ENCODE measurements around the gene SAMMSON.

Gene SAMMSON

GRCh38 chr3:69972672-69973071 is 26.9 kb upstream of the SAMMSON start (continued):
- TF ChIP-seq ZNF175 (tag by site-specific recombination; IDR thresholded peaks at IDR 0.05) (no peak), ZNF426 (tag by site-specific recombination; IDR thresholded peaks at IDR 0.05) (no peak), ZNF776 (tag by site-specific recombination; IDR thresholded peaks at IDR 0.05; ENCODE audit: borderline replicate concordance) (no peak), ZNF571 (tag by site-specific recombination; IDR thresholded peaks at IDR 0.05) (no peak), ZNF521 (tag by site-specific recombination; IDR thresholded peaks at IDR 0.05) (no peak), KLF1 (tag by site-specific recombination; IDR thresholded peaks at IDR 0.05) (no peak), ZNF514 (tag by site-specific recombination; IDR thresholded peaks at IDR 0.05) (no peak), ZNF488 (tag by site-specific recombination; IDR thresholded peaks at IDR 0.05) (no peak), ZNF623 (tag by site-specific recombination; IDR thresholded peaks at IDR 0.05) (no peak)
- TF ChIP-seq, protein P1, sequence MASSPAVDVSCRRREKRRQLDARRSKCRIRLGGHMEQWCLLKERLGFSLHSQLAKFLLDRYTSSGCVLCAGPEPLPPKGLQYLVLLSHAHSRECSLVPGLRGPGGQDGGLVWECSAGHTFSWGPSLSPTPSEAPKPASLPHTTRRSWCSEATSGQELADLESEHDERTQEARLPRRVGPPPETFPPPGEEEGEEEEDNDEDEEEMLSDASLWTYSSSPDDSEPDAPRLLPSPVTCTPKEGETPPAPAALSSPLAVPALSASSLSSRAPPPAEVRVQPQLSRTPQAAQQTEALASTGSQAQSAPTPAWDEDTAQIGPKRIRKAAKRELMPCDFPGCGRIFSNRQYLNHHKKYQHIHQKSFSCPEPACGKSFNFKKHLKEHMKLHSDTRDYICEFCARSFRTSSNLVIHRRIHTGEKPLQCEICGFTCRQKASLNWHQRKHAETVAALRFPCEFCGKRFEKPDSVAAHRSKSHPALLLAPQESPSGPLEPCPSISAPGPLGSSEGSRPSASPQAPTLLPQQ (tag by site-specific recombination; IDR thresholded peaks at IDR 0.05) = no peak

DNA sequence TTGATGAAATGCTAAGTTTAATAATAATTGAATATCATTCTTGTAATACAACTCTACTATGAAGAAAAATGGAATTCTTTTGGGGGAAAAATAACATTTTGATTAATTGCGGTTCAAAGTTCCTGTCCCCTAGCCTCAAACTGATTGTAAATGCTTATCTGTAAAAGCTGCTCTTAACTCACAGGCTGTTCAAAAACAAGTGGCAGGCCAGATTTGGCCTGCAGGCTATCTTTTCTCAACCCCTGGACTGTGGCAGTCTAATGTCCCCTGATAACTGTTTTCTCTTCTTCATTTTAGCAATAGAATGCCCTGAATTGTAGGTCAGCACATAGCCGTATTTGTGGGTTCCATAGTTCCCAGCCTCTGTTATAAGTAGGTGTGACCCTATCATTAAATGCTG is 23.5 kb upstream of the SAMMSON start:
- POLR2A ChIA-PET = no interaction called here

More for the DNA sequence above, 23.5 kb upstream of the SAMMSON start:
- TF ChIP-seq ZBTB26 (tag by site-specific recombination; optimal IDR thresholded peaks at IDR 0.05) = no peak
- no peak for TF ChIP-seq ZBTB6 (tag by site-specific recombination; IDR thresholded peaks at IDR 0.05)
- TF ChIP-seq ZNF530 (tag by site-specific recombination; IDR thresholded peaks at IDR 0.05; ENCODE audit: low read depth) = no peak
- TF ChIP-seq, protein P2, sequence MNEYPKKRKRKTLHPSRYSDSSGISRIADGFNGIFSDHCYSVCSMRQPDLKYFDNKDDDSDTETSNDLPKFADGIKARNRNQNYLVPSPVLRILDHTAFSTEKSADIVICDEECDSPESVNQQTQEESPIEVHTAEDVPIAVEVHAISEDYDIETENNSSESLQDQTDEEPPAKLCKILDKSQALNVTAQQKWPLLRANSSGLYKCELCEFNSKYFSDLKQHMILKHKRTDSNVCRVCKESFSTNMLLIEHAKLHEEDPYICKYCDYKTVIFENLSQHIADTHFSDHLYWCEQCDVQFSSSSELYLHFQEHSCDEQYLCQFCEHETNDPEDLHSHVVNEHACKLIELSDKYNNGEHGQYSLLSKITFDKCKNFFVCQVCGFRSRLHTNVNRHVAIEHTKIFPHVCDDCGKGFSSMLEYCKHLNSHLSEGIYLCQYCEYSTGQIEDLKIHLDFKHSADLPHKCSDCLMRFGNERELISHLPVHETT (tag by site-specific recombination; IDR thresholded peaks at IDR 0.05) = no peak
- TF ChIP-seq, protein P3, sequence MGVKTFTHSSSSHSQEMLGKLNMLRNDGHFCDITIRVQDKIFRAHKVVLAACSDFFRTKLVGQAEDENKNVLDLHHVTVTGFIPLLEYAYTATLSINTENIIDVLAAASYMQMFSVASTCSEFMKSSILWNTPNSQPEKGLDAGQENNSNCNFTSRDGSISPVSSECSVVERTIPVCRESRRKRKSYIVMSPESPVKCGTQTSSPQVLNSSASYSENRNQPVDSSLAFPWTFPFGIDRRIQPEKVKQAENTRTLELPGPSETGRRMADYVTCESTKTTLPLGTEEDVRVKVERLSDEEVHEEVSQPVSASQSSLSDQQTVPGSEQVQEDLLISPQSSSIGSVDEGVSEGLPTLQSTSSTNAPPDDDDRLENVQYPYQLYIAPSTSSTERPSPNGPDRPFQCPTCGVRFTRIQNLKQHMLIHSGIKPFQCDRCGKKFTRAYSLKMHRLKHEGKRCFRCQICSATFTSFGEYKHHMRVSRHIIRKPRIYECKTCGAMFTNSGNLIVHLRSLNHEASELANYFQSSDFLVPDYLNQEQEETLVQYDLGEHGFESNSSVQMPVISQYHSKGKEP (tag by site-specific recombination; IDR thresholded peaks at IDR 0.05) = no peak
- TF ChIP-seq BCL11A (tag by site-specific recombination; IDR thresholded peaks at IDR 0.05; ENCODE audit: low read depth) = no peak
- no peak for TF ChIP-seq ZNF140 (tag by site-specific recombination; IDR thresholded peaks at IDR 0.05)
- no peak for TF ChIP-seq ZNF610 (tag by site-specific recombination; IDR thresholded peaks at IDR 0.05; ENCODE audit: borderline replicate concordance)
- TF ChIP-seq ZNF654 (tag by site-specific recombination; IDR thresholded peaks at IDR 0.05; ENCODE audit: low read depth) = no peak
- TF ChIP-seq ZNF416 (tag by site-specific recombination; IDR thresholded peaks at IDR 0.05) = no peak
- TF ChIP-seq ZNF626 (tag by site-specific recombination; IDR thresholded peaks at IDR 0.05) = no peak
- TF ChIP-seq, protein P4, sequence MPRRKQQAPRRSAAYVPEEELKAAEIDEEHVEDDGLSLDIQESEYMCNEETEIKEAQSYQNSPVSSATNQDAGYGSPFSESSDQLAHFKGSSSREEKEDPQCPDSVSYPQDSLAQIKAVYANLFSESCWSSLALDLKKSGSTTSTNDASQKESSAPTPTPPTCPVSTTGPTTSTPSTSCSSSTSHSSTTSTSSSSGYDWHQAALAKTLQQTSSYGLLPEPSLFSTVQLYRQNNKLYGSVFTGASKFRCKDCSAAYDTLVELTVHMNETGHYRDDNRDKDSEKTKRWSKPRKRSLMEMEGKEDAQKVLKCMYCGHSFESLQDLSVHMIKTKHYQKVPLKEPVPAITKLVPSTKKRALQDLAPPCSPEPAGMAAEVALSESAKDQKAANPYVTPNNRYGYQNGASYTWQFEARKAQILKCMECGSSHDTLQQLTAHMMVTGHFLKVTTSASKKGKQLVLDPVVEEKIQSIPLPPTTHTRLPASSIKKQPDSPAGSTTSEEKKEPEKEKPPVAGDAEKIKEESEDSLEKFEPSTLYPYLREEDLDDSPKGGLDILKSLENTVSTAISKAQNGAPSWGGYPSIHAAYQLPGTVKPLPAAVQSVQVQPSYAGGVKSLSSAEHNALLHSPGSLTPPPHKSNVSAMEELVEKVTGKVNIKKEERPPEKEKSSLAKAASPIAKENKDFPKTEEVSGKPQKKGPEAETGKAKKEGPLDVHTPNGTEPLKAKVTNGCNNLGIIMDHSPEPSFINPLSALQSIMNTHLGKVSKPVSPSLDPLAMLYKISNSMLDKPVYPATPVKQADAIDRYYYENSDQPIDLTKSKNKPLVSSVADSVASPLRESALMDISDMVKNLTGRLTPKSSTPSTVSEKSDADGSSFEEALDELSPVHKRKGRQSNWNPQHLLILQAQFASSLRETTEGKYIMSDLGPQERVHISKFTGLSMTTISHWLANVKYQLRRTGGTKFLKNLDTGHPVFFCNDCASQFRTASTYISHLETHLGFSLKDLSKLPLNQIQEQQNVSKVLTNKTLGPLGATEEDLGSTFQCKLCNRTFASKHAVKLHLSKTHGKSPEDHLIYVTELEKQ (tag by site-specific recombination; IDR thresholded peaks at IDR 0.05; ENCODE audit: borderline replicate concordance) = no peak
- no peak for TF ChIP-seq ZNF133 (tag by site-specific recombination; IDR thresholded peaks at IDR 0.05)
- TF ChIP-seq SP3 (tag by site-specific recombination; IDR thresholded peaks at IDR 0.05) = no peak
- no peak for TF ChIP-seq REPIN1 (tag by site-specific recombination; IDR thresholded peaks at IDR 0.05; ENCODE audit: low read depth)
- Histone ChIP-seq H3K4me1 (ENCODE audit: control insufficient read depth, insufficient read depth, low read length) (no peaks in the 10 kb centered on the region), H3K27ac (ENCODE audit: extremely low read depth, low read depth, low read length) (no peak overlapping the region), H3K36me3 (ENCODE audit: control insufficient read depth in 2 of 2, insufficient read depth in 1 of 2, low read length in 2 of 2) (no peaks in the 10 kb centered on the region), H3K9me3 (ENCODE audit: control insufficient read depth, insufficient read depth, low read depth, low read length) (no peaks in the 10 kb centered on the region), H3K4me3 (ENCODE audit: low read depth, low read length) (no peak overlapping the region)
- CTCF ChIA-PET = no interaction called here
